Peyer's patch (tissue), 4 donors: ENCODE data around the gene SYCE3.

Source experiments
- CTCF ChIP-seq, 6 experiments: fragments of 450-650 bp in 4 of 6; fragments of 200-600 bp in 2 of 6; sonication (generic) in 1 of 6; IDR thresholded peaks; one replicate each; pipeline ENCODE4 v1.5.1; 2017 to 2019; ENCODE audit warnings: antibody characterized with exemption in 6 of 6, mild to moderate bottlenecking in 3 of 6, moderate library complexity in 1 of 6
- POLR2A ChIP-seq, 2 donors: fragments of 450-650 bp; IDR thresholded peaks; one replicate each; pipeline ENCODE4 v1.5.1; 2017; ENCODE audit warnings: antibody characterized with exemption in 2 of 2, mild to moderate bottlenecking in 2 of 2, moderate library complexity in 2 of 2

- TF ChIP-seq CTCF (IDR thresholded peaks at IDR 0.05): no peak
- TF ChIP-seq POLR2A (IDR thresholded peaks at IDR 0.05): no peak
Measured at GRCh38 chr22:50584106-50585096, 21.7 kb upstream of the SYCE3 start.
